ENCODE results near the gene NSRP1. TPM values are rescaled to one million over a fixed set of nuclear protein-coding genes. Genes with fewer than 3 reads are reported as not detected.

The NSRP1 gene
- total and polyA plus RNA-seq, 7 donors = 13.6 to 32.7 (median 19.4) TPM

GRCh38 chr17:30210901-30211300, 94.3 kb downstream of the NSRP1 start:
- WGBS, 3 donors = 78 to 88% (median 87%) methylated on average over 10 of the region's 10 CpGs
- H3K4me1 ChIP-seq = no peaks in the 10 kb centered on the region
- DNase-seq (no peak), ATAC-seq (no peak)
- no peaks in the 10 kb centered on the region for H3K9me3 ChIP-seq
- no peak for TF ChIP-seq CTCF (IDR thresholded peaks at IDR 0.05)
- intact Hi-C loops (cut with DNase I) = no loop called here
- H3K4me3 ChIP-seq = no peak overlapping the region
- peaks cover 0 to 7% (median 3%) of the 10 kb centered on the region in 3 donors for H3K27me3 ChIP-seq (ENCODE audit: insufficient read depth in 3 of 3, low read length in 2 of 3)
- H3K27ac ChIP-seq = no peak overlapping the region
- no peaks in the 10 kb centered on the region for H3K36me3 ChIP-seq (ENCODE audit: insufficient read depth in 1 of 2, low read depth in 1 of 2)

GRCh38 chr17:30211371-30211770, 94.8 kb downstream of the NSRP1 start:
- DNase-seq (no peak), ATAC-seq (no peak)
- no peaks in the 10 kb centered on the region for H3K9me3 ChIP-seq
- H3K36me3 ChIP-seq (ENCODE audit: insufficient read depth in 1 of 2, low read depth in 1 of 2) = no peaks in the 10 kb centered on the region
- intact Hi-C loops (cut with DNase I) = no loop called here
- no peak overlapping the region for H3K4me3 ChIP-seq
- no peak for TF ChIP-seq CTCF (IDR thresholded peaks at IDR 0.05)
- WGBS, 3 donors = 76 to 82% (median 81%) methylated on average over 6 of the region's 6 CpGs
- H3K4me1 ChIP-seq = no peaks in the 10 kb centered on the region
- H3K27me3 ChIP-seq (ENCODE audit: insufficient read depth in 3 of 3, low read length in 2 of 3) = peaks cover 0 to 7% (median 3%) of the 10 kb centered on the region in 3 donors
- H3K27ac ChIP-seq = no peak overlapping the region

- H3K27ac ChIP-seq = no peak overlapping the region
- intact Hi-C loops (cut with DNase I) = no loop called here
- H3K27me3 ChIP-seq (ENCODE audit: insufficient read depth in 3 of 3, low read length in 2 of 3) = peaks cover 0 to 1% (median under 1%) of the 10 kb centered on the region in 3 donors
- no peak for TF ChIP-seq CTCF (IDR thresholded peaks at IDR 0.05)
- ATAC-seq (no peak), DNase-seq (no peak)
- H3K4me1 ChIP-seq = no peaks in the 10 kb centered on the region
- no peaks in the 10 kb centered on the region for H3K36me3 ChIP-seq (ENCODE audit: insufficient read depth in 1 of 2, low read depth in 1 of 2)
- no peak overlapping the region for H3K4me3 ChIP-seq
- 81 to 90% (median 83%) methylated on average over 11 of the region's 11 CpGs for WGBS, 3 donors
- no peaks in the 10 kb centered on the region for H3K9me3 ChIP-seq
Observed at GRCh38 chr17:30212750-30213149, 96.1 kb downstream of the NSRP1 start.

- intact Hi-C loops (cut with DNase I) = no loop called here
- DNase-seq = no peak
- no peak overlapping the region for H3K27ac ChIP-seq
- no peaks in the 10 kb centered on the region for H3K9me3 ChIP-seq
- no peak overlapping the region for H3K4me3 ChIP-seq
- no peaks in the 10 kb centered on the region for H3K36me3 ChIP-seq (ENCODE audit: insufficient read depth in 1 of 2, low read depth in 1 of 2)
- no peak for ATAC-seq
- no peak for TF ChIP-seq CTCF (IDR thresholded peaks at IDR 0.05)
- H3K4me1 ChIP-seq = no peaks in the 10 kb centered on the region
- no peaks in the 10 kb centered on the region for H3K27me3 ChIP-seq (ENCODE audit: insufficient read depth in 3 of 3, low read length in 2 of 3)
- WGBS, 3 donors = 87 to 93% (median 88%) methylated on average over 6 of the region's 6 CpGs
Observed at GRCh38 chr17:30217054-30217453, 100.4 kb downstream of the NSRP1 start.

- 91 to 92% (median 92%) methylated on average over 11 of the region's 11 CpGs for WGBS, 3 donors
Observed at GRCh38 chr17:30217746-30218245, 101.2 kb downstream of the NSRP1 start.

More at GRCh38 chr17:30217746-30218245, 101.2 kb downstream of the NSRP1 start:
- no peak overlapping the region for H3K4me3 ChIP-seq
- intact Hi-C loops (cut with DNase I) = no loop called here
- ATAC-seq (no peak), DNase-seq (no peak)
- H3K27ac ChIP-seq = no peak overlapping the region
- no peaks in the 10 kb centered on the region for H3K4me1 ChIP-seq
- H3K27me3 ChIP-seq (ENCODE audit: insufficient read depth in 3 of 3, low read length in 2 of 3) = no peaks in the 10 kb centered on the region
- no peak for TF ChIP-seq CTCF (IDR thresholded peaks at IDR 0.05)
- H3K9me3 ChIP-seq = no peaks in the 10 kb centered on the region
- H3K36me3 ChIP-seq (ENCODE audit: insufficient read depth in 1 of 2, low read depth in 1 of 2) = no peaks in the 10 kb centered on the region
